Spleen (tissue), 7 donors: Measurements from ENCODE around the gene ARHGEF37.

Experiments
- POLR2A ChIP-seq, 3 donors: fragments of 450-650 bp; IDR thresholded peaks; one replicate each; pipeline ENCODE4 v1.5.1; 2017; ENCODE audit warnings: antibody characterized with exemption in 3 of 3, mild to moderate bottlenecking in 1 of 3
- POLR2AphosphoS5 ChIP-seq, 3 donors: sonication (generic); formaldehyde crosslinking; IDR thresholded peaks; one replicate each; pipeline ENCODE4 v1.5.1; 2017; ENCODE audit warnings: antibody characterized with exemption in 3 of 3
- TF ChIP-seq, protein P1 (sequence below), 11 experiments: fragments of 200-600 bp in 7 of 11; fragments of 450-650 bp in 4 of 11; sonication (generic) in 4 of 11; IDR thresholded peaks in 8 of 11; conservative IDR thresholded peaks in 3 of 11; 1 replicate in 7 of 11; 2 replicates in 4 of 11; pipeline versions ENCODE4 v1.4.0 to v1.8.0; 2016 to 2021; ENCODE audit warnings: antibody characterized with exemption in 11 of 11, inconsistent platforms in 4 of 11, mild to moderate bottlenecking in 1 of 11
- donor health status: DM: no; HTN: no; CAD: no; lungs with moderate emphysema.
- donor health status: DM: no; HTN: no; CAD: no.
- donor health status: DM: no; HTN: no; CAD: no.

DNA sequence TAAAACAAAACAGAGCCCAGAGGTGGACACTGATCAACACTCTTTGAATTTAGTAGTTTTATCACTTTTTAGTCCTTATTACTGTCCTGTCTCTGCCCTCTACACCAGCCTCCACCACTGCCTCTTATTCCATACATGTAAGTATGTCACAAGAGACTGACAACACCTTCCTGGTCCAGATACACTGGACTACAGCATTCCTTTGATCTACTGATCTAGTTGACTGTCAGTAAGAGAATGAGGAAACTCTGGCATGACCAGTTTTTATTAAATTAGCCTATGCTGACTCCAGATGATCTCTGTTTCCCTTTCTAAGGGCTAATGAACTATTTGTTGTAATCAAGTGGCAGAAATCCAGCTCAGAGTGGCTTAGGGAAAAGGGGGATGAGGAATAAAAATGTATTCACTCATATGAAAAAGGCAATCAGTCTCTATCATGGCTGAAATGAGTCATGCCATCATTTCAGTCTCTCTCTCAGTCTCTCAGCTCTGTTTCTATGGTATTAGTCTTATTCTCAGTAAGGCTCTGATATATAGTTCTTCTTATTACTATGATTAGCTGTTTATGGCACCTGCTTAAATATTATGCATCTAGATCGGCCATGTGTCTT is 5.5 kb downstream of the ARHGEF37 start:
- TF ChIP-seq, protein P1, sequence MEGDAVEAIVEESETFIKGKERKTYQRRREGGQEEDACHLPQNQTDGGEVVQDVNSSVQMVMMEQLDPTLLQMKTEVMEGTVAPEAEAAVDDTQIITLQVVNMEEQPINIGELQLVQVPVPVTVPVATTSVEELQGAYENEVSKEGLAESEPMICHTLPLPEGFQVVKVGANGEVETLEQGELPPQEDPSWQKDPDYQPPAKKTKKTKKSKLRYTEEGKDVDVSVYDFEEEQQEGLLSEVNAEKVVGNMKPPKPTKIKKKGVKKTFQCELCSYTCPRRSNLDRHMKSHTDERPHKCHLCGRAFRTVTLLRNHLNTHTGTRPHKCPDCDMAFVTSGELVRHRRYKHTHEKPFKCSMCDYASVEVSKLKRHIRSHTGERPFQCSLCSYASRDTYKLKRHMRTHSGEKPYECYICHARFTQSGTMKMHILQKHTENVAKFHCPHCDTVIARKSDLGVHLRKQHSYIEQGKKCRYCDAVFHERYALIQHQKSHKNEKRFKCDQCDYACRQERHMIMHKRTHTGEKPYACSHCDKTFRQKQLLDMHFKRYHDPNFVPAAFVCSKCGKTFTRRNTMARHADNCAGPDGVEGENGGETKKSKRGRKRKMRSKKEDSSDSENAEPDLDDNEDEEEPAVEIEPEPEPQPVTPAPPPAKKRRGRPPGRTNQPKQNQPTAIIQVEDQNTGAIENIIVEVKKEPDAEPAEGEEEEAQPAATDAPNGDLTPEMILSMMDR (IDR thresholded peaks at IDR 0.05 in 8 of 11, conservative IDR thresholded peaks at IDR 0.05 in 3 of 11): no peak
- TF ChIP-seq POLR2A (IDR thresholded peaks at IDR 0.05) (no peak), POLR2AphosphoS5 (IDR thresholded peaks at IDR 0.05) (no peak)
